ENCODE measurements around the gene ADAMTSL1. TPM values are rescaled to one million over a fixed set of nuclear protein-coding genes. Genes with fewer than 3 reads are reported as not detected.

The ADAMTSL1 gene
- total RNA-seq, 6 experiments from 2014 or later, result 0.73 to 2.1 (median 0.89) TPM

GRCh38 chr9:18811171-18811570, 337.2 kb downstream of the ADAMTSL1 start:
- Histone ChIP-seq H3K27me3 (no peaks in the 10 kb centered on the region), H3K4me1 (no peaks in the 10 kb centered on the region), H3K36me3 (no peaks in the 10 kb centered on the region), H3K9me3 (no peaks in the 10 kb centered on the region), H3K4me3 (no peak overlapping the region), H3K27ac (no peak overlapping the region)
- intact Hi-C loops (cut with DNase I), result no loop called here
- DNase-seq (no peak), ATAC-seq (peak in 1 of 4 donors; percentile 34)
- WGBS (ENCODE audit: insufficient coverage, low coverage, low lambda C conversion rate, missing lambda C conversion rate), result no CpG with 5 or more reads among the region's 2 CpGs
- TF ChIP-seq CTCF (IDR thresholded peaks at IDR 0.05), result no peak
- TF ChIP-seq POLR2A (IDR thresholded peaks at IDR 0.05), result no peak

GRCh38 chr9:18819418-18819817, 345.5 kb downstream of the ADAMTSL1 start:
- ATAC-seq, result no peak
- no peak for TF ChIP-seq CTCF (IDR thresholded peaks at IDR 0.05)
- TF ChIP-seq POLR2A (IDR thresholded peaks at IDR 0.05), result no peak
- no peak overlapping the region for H3K27ac ChIP-seq
- no peak for DNase-seq
- H3K27me3 ChIP-seq, result no peaks in the 10 kb centered on the region
- no peaks in the 10 kb centered on the region for H3K9me3 ChIP-seq
- intact Hi-C loops (cut with DNase I), result no loop called here
- 64% methylated on average over 3 of the region's 3 CpGs for WGBS (ENCODE audit: insufficient coverage, low coverage, low lambda C conversion rate, missing lambda C conversion rate)
- no peaks in the 10 kb centered on the region for H3K36me3 ChIP-seq
- H3K4me1 ChIP-seq, result no peaks in the 10 kb centered on the region
- H3K4me3 ChIP-seq, result no peak overlapping the region

GRCh38 chr9:18820566-18821095, 346.7 kb downstream of the ADAMTSL1 start:
- WGBS (ENCODE audit: insufficient coverage, low coverage, low lambda C conversion rate, missing lambda C conversion rate), result 93% methylated on average over 3 of the region's 3 CpGs
- H3K27ac ChIP-seq, result no peak overlapping the region
- no peaks in the 10 kb centered on the region for H3K27me3 ChIP-seq
- peaks cover 0 to 7% (median 0%) of the 10 kb centered on the region in 4 donors for H3K4me1 ChIP-seq
- no peaks in the 10 kb centered on the region for H3K36me3 ChIP-seq
- H3K9me3 ChIP-seq, result no peaks in the 10 kb centered on the region
- TF ChIP-seq POLR2A (IDR thresholded peaks at IDR 0.05) (no peak), CTCF (IDR thresholded peaks at IDR 0.05) (no peak)
- DNase-seq (no peak), ATAC-seq (no peak)
- H3K4me3 ChIP-seq, result no peak overlapping the region
- intact Hi-C loops (cut with DNase I), result no loop called here

GRCh38 chr9:18821788-18822187, 347.8 kb downstream of the ADAMTSL1 start:
- H3K36me3 ChIP-seq, result no peaks in the 10 kb centered on the region
- no peak overlapping the region for H3K27ac ChIP-seq
- ATAC-seq, result no peak
- TF ChIP-seq POLR2A (IDR thresholded peaks at IDR 0.05) (no peak), CTCF (IDR thresholded peaks at IDR 0.05) (no peak)
- H3K9me3 ChIP-seq, result no peaks in the 10 kb centered on the region
- H3K4me1 ChIP-seq, result peaks cover 0 to 7% (median 0%) of the 10 kb centered on the region in 4 donors
- no peaks in the 10 kb centered on the region for H3K27me3 ChIP-seq
- WGBS (ENCODE audit: insufficient coverage, low coverage, low lambda C conversion rate, missing lambda C conversion rate), result 55% methylated on average over 3 of the region's 3 CpGs
- intact Hi-C loops (cut with DNase I), result no loop called here
- DNase-seq, result no peak
- H3K4me3 ChIP-seq, result no peak overlapping the region

GRCh38 chr9:18822850-18823249, 348.9 kb downstream of the ADAMTSL1 start:
- intact Hi-C loops (cut with DNase I), result no loop called here
- no peak overlapping the region for H3K27ac ChIP-seq
- ATAC-seq (no peak), DNase-seq (no peak)
- TF ChIP-seq CTCF (IDR thresholded peaks at IDR 0.05) (no peak), POLR2A (IDR thresholded peaks at IDR 0.05) (no peak)
- H3K9me3 ChIP-seq, result no peaks in the 10 kb centered on the region
- H3K27me3 ChIP-seq, result no peaks in the 10 kb centered on the region
- H3K36me3 ChIP-seq, result no peaks in the 10 kb centered on the region
- H3K4me3 ChIP-seq, result no peak overlapping the region
- H3K4me1 ChIP-seq, result peaks cover 0 to 7% (median 0%) of the 10 kb centered on the region in 4 donors
- whole genome bisulfite sequencing (ENCODE audit: insufficient coverage, low coverage, low lambda C conversion rate, missing lambda C conversion rate), result 82% methylated on average over 4 of the region's 5 CpGs

Data from right lobe of liver (tissue), 6 donors.